GM21360 (cell line): Measurements from ENCODE around the gene LSAMP.

Experiments
- ATAC-seq: cut with Tn5 transposase; IDR thresholded peaks from one replicate; pipeline ENCODE4 v1.9.1; 2021; ENCODE audit warnings: mild to moderate bottlenecking, moderate library complexity; ENCODE audit not compliant: unreplicated experiment

Gene LSAMP

GRCh38 chr3:116064646-116065045 lies 380.6 kb downstream of the LSAMP start:
- ATAC-seq: no peak

- ATAC-seq: no peak
Observed at GRCh38 chr3:116059421-116060096, 385.7 kb downstream of the LSAMP start.

GRCh38 chr3:116058844-116059243 lies 386.4 kb downstream of the LSAMP start:
- no peak for ATAC-seq

- ATAC-seq: no peak
Observed at GRCh38 chr3:116057400-116058006, 387.8 kb downstream of the LSAMP start.

- peak; percentile 88 for ATAC-seq
Observed at GRCh38 chr3:116056280-116056679, 389.0 kb downstream of the LSAMP start.

GRCh38 chr3:116053017-116053416 lies 392.3 kb downstream of the LSAMP start:
- no peak for ATAC-seq

GRCh38 chr3:116052602-116053001 lies 392.7 kb downstream of the LSAMP start:
- no peak for ATAC-seq

- ATAC-seq: no peak
Observed at GRCh38 chr3:116051586-116051985, 393.7 kb downstream of the LSAMP start.

GRCh38 chr3:116051040-116051439 lies 394.2 kb downstream of the LSAMP start:
- ATAC-seq: no peak

- ATAC-seq: no peak
Observed at GRCh38 chr3:116050311-116050915, 394.9 kb downstream of the LSAMP start.

- no peak for ATAC-seq
Observed at GRCh38 chr3:116048991-116049390, 396.3 kb downstream of the LSAMP start.

GRCh38 chr3:116046350-116046749 lies 398.9 kb downstream of the LSAMP start:
- no peak for ATAC-seq

GRCh38 chr3:116045314-116045713 lies 400.0 kb downstream of the LSAMP start:
- no peak for ATAC-seq

- ATAC-seq: no peak
Observed at GRCh38 chr3:116040152-116040551, 405.1 kb downstream of the LSAMP start.

GRCh38 chr3:116039651-116039985 lies 405.7 kb downstream of the LSAMP start:
- no peak for ATAC-seq

- peak; percentile 10 for ATAC-seq
Observed at GRCh38 chr3:116038968-116039650, 406.2 kb downstream of the LSAMP start.

GRCh38 chr3:116037954-116038911 lies 407.1 kb downstream of the LSAMP start:
- ATAC-seq: peak; percentile 98

GRCh38 chr3:116035429-116035828 lies 409.9 kb downstream of the LSAMP start:
- ATAC-seq: no peak

GRCh38 chr3:116034794-116035193 lies 410.5 kb downstream of the LSAMP start:
- ATAC-seq: no peak

- ATAC-seq: no peak
Observed at GRCh38 chr3:116034086-116034485, 411.2 kb downstream of the LSAMP start.

- ATAC-seq: no peak
Observed at GRCh38 chr3:116033516-116033915, 411.8 kb downstream of the LSAMP start.
